Gastroesophageal sphincter (tissue), 3 donors: ENCODE measurements around the gene WHAMM.

Experiments
- CTCF ChIP-seq, 4 experiments: fragments of 200-600 bp in 2 of 4; fragments of 450-650 bp in 2 of 4; sonication (generic) in 1 of 4; IDR thresholded peaks; one replicate each; pipeline ENCODE4 v1.5.1; 2017 to 2019; ENCODE audit warnings: antibody characterized with exemption in 4 of 4, mild to moderate bottlenecking in 2 of 4, moderate library complexity in 2 of 4
- EP300 ChIP-seq: sonication (generic); formaldehyde crosslinking; IDR thresholded peaks from one replicate; pipeline ENCODE4 v1.6.1; 2017; ENCODE audit warnings: antibody characterized with exemption, mild to moderate bottlenecking
- POLR2A ChIP-seq, 2 donors: fragments of 450-650 bp; IDR thresholded peaks; one replicate each; pipeline ENCODE4 v1.6.1; 2017; ENCODE audit warnings: antibody characterized with exemption in 2 of 2, mild to moderate bottlenecking in 2 of 2, moderate library complexity in 1 of 2
- POLR2AphosphoS5 ChIP-seq: sonication (generic); formaldehyde crosslinking; IDR thresholded peaks from one replicate; pipeline ENCODE4 v1.6.1; 2017; ENCODE audit warnings: antibody characterized with exemption

DNA sequence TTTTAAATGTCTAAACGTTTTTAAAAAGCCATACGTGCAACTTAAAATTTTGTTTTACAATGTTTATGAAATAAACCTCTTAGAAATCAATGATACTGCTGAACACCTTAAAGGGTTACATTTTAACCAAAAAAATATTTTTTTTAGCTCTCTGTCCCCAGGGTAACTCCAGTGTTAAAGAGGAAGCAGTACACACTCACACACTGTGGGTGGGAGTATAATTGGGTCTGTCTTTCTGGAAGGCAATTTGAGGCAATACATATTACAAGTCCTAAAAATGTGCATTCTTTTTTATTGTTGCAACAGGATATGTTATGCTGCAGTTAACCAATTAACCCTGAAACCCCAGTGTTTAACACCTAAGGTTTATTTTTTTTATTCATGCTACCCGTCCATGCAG lies 34.1 kb downstream of the WHAMM start:
- TF ChIP-seq EP300 (no peak), CTCF (IDR thresholded peaks at IDR 0.05) (no peak), POLR2A (IDR thresholded peaks at IDR 0.05) (no peak), POLR2AphosphoS5 (no peak)
